A673 (cell line): ENCODE data around the gene MFNG.

Experiments
- CTCF ChIP-seq: fragments of 300-800, 200-600 bp; sonication (generic); conservative IDR thresholded peaks from 2 replicates; pipeline ENCODE4 v1.5.1; 2017; ENCODE audit warnings: low read depth, mild to moderate bottlenecking, antibody characterized with exemption, low read length, moderate library complexity, mixed read lengths
- EZH2 ChIP-seq: fragments of 200-600 bp; sonication (generic); IDR thresholded peaks from 2 replicates; pipeline ENCODE4 v1.6.1; 2017; ENCODE audit warnings: borderline replicate concordance, low read depth, mild to moderate bottlenecking, mixed read lengths, antibody characterized with exemption, low read length; ENCODE audit not compliant: poor library complexity, severe bottlenecking

- TF ChIP-seq CTCF (no peak), EZH2 (no peak)
These were observed 23.9 kb upstream of the MFNG start for GRCh38 chr22:37510091-37510490.
